ENCODE results near the gene SORCS2.

The SORCS2 gene

GRCh38 chr4:7666011-7666410 lies 473.7 kb downstream of the SORCS2 start:
- no peak for DNase-seq (ENCODE audit: low read depth in 2 of 2)

- no peak for DNase-seq (ENCODE audit: low read depth in 2 of 2)
Observed at GRCh38 chr4:7666744-7667143, 474.4 kb downstream of the SORCS2 start.

GRCh38 chr4:7668271-7668670 lies 475.9 kb downstream of the SORCS2 start:
- no peak for DNase-seq (ENCODE audit: low read depth in 2 of 2)

GRCh38 chr4:7668826-7669225 lies 476.5 kb downstream of the SORCS2 start:
- DNase-seq (ENCODE audit: low read depth in 2 of 2), result no peak

- DNase-seq (ENCODE audit: low read depth in 2 of 2), result no peak
Observed at GRCh38 chr4:7672601-7673000, 480.3 kb downstream of the SORCS2 start.

- no peak for DNase-seq (ENCODE audit: low read depth in 2 of 2)
Observed at GRCh38 chr4:7673121-7673520, 480.8 kb downstream of the SORCS2 start.

- no peak for DNase-seq (ENCODE audit: low read depth in 2 of 2)
Observed at GRCh38 chr4:7674706-7675105, 482.4 kb downstream of the SORCS2 start.

- DNase-seq (ENCODE audit: low read depth in 2 of 2), result no peak
Observed at GRCh38 chr4:7675136-7675535, 482.8 kb downstream of the SORCS2 start.

- no peak for DNase-seq (ENCODE audit: low read depth in 2 of 2)
Observed at GRCh38 chr4:7675612-7676320, 483.4 kb downstream of the SORCS2 start.

GRCh38 chr4:7676398-7676922 lies 484.1 kb downstream of the SORCS2 start:
- DNase-seq (ENCODE audit: low read depth in 2 of 2), result no peak

- DNase-seq (ENCODE audit: low read depth in 2 of 2), result no peak
Observed at GRCh38 chr4:7677086-7677485, 484.7 kb downstream of the SORCS2 start.

GRCh38 chr4:7677799-7678301 lies 485.5 kb downstream of the SORCS2 start:
- no peak for DNase-seq (ENCODE audit: low read depth in 2 of 2)

GRCh38 chr4:7678318-7678852 lies 486.0 kb downstream of the SORCS2 start:
- DNase-seq (ENCODE audit: low read depth in 2 of 2), result no peak

- no peak for DNase-seq (ENCODE audit: low read depth in 2 of 2)
Observed at GRCh38 chr4:7679406-7680040, 487.2 kb downstream of the SORCS2 start.

- DNase-seq (ENCODE audit: low read depth in 2 of 2), result no peak
Observed at GRCh38 chr4:7680106-7680505, 487.8 kb downstream of the SORCS2 start.

GRCh38 chr4:7680731-7681130 lies 488.4 kb downstream of the SORCS2 start:
- DNase-seq (ENCODE audit: low read depth in 2 of 2), result no peak

GRCh38 chr4:7683126-7683703 lies 490.9 kb downstream of the SORCS2 start:
- no peak for DNase-seq (ENCODE audit: low read depth in 2 of 2)

- no peak for DNase-seq (ENCODE audit: low read depth in 2 of 2)
Observed at GRCh38 chr4:7684294-7684693, 492.0 kb downstream of the SORCS2 start.

- no peak for DNase-seq (ENCODE audit: low read depth in 2 of 2)
Observed at GRCh38 chr4:7686070-7686870, 493.9 kb downstream of the SORCS2 start.

GRCh38 chr4:7687006-7687405 lies 494.7 kb downstream of the SORCS2 start:
- DNase-seq (ENCODE audit: low read depth in 2 of 2), result no peak

GRCh38 chr4:7687796-7688195 lies 495.5 kb downstream of the SORCS2 start:
- no peak for DNase-seq (ENCODE audit: low read depth in 2 of 2)

Data from stimulated activated CD8-positive, alpha-beta memory T cell treated with anti-CD3 and anti-CD28 coated beads, Interleukin-2, amount 100 ng/mL, for 48 hours (primary cell).